GM23338 (cell line): ENCODE results near the gene ACBD3. TPM values are rescaled to one million over a fixed set of nuclear protein-coding genes. Genes with fewer than 3 reads are reported as not detected.

Experiments used
- ATAC-seq: fragments of 200-7000 bp; cut with Tn5 transposase; 3 replicates; pipeline ENCODE4 v1.9.1; 2020
- DNase-seq: peaks from one replicate; pipeline ENCODE4 v3.0.0-alpha.2; 2015; ENCODE audit warnings: low spot score
- H2AFZ ChIP-seq: fragments of 200-600 bp; sonication (generic); 2 replicates; pipeline ENCODE4 v1.8.0; 2016; ENCODE audit warnings: antibody characterized with exemption, mild to moderate bottlenecking, moderate library complexity
- H3F3A ChIP-seq: fragments of 200-600 bp; sonication (generic); replicated peaks from 2 replicates; pipeline ENCODE4 v1.8.0; 2017; ENCODE audit warnings: antibody characterized with exemption, mixed run types, low read depth
- H3K27ac ChIP-seq: fragments of 200-600 bp; sonication (generic); 2 replicates; pipeline ENCODE4 v1.6.1; 2016; ENCODE audit warnings: low read depth
- H3K27me3 ChIP-seq: fragments of 200-600 bp; sonication (generic); 2 replicates; pipeline ENCODE4 v1.8.0; 2016; ENCODE audit warnings: mild to moderate bottlenecking, mixed run types, moderate library complexity; ENCODE audit not compliant: insufficient read depth
- H3K36me3 ChIP-seq: fragments of 200-600 bp; sonication (generic); 2 replicates; pipeline ENCODE4 v1.8.0; 2016; ENCODE audit warnings: mild to moderate bottlenecking; ENCODE audit not compliant: insufficient read depth
- H3K4me1 ChIP-seq: fragments of 200-600 bp; sonication (generic); 2 replicates; pipeline ENCODE4 v1.8.0; 2016; ENCODE audit warnings: mild to moderate bottlenecking, moderate library complexity; ENCODE audit not compliant: insufficient read depth
- H3K4me2 ChIP-seq: fragments of 200-600 bp; sonication (generic); 2 replicates; pipeline ENCODE4 v1.7.1; 2017; ENCODE audit warnings: mixed run types
- H3K4me3 ChIP-seq: fragments of 200-600 bp; sonication (generic); 2 replicates; pipeline ENCODE4 v1.6.1; 2016; ENCODE audit warnings: mixed run types
- H3K79me2 ChIP-seq: fragments of 200-600 bp; sonication (generic); replicated peaks from 2 replicates; pipeline ENCODE4 v1.8.0; 2017; ENCODE audit warnings: mild to moderate bottlenecking; ENCODE audit not compliant: insufficient read depth
- H3K9me2 ChIP-seq: fragments of 200-600 bp; sonication (generic); 2 replicates; pipeline ENCODE4 v1.8.0; 2017; ENCODE audit not compliant: insufficient read depth
- H4K20me1 ChIP-seq: fragments of 200-600 bp; sonication (generic); replicated peaks from 2 replicates; pipeline ENCODE4 v1.8.0; 2017; ENCODE audit warnings: mild to moderate bottlenecking; ENCODE audit not compliant: insufficient read depth
- H3K27ac Mint-ChIP-seq: 2 replicates; pipeline ENCODE4 v1.8.0; 2020; ENCODE audit warnings: inconsistent platforms, mild to moderate bottlenecking, moderate library complexity, mixed read lengths
- H3K27me3 Mint-ChIP-seq: 3 replicates; pipeline ENCODE4 v1.8.0; 2022; ENCODE audit warnings: low read depth, mild to moderate bottlenecking, moderate library complexity, mixed read lengths, inconsistent platforms; ENCODE audit not compliant: insufficient read depth, poor library complexity
- H3K36me3 Mint-ChIP-seq: 3 replicates; pipeline ENCODE4 v1.8.0; 2021; ENCODE audit warnings: low read depth, mild to moderate bottlenecking, inconsistent platforms, moderate library complexity, mixed read lengths
- H3K4me1 Mint-ChIP-seq: 3 replicates; pipeline ENCODE4 v1.8.0; 2020; ENCODE audit warnings: mild to moderate bottlenecking, inconsistent platforms, mixed read lengths
- H3K4me3 Mint-ChIP-seq: 3 replicates; pipeline ENCODE4 v1.8.0; 2021; ENCODE audit warnings: moderate library complexity, mild to moderate bottlenecking, inconsistent platforms, mixed read lengths
- H3K9me3 Mint-ChIP-seq: 3 replicates; pipeline ENCODE4 v1.8.0; 2020; ENCODE audit warnings: moderate library complexity, mild to moderate bottlenecking, inconsistent platforms, mixed read lengths
- CREB1 ChIP-seq: fragments of 250-450 bp; sonication (Bioruptor Pico); IDR thresholded peaks from 2 replicates; pipeline ENCODE4 v1.5.0; 2020; ENCODE audit warnings: low read depth, mild to moderate bottlenecking, moderate library complexity
- CTCF ChIP-seq, 2 experiments: fragments of 200-600 bp in 1 of 2; sonication (generic) in 1 of 2; conservative IDR thresholded peaks; 2 replicates each; pipeline versions ENCODE4 v1.5.1 to v1.6.1; 2016 to 2017; ENCODE audit warnings: antibody characterized with exemption in 2 of 2, low read depth in 2 of 2, mild to moderate bottlenecking in 2 of 2, moderate library complexity in 1 of 2
- JUNB ChIP-seq: IDR thresholded peaks from one replicate; pipeline ENCODE4 v1.6.1; 2016; ENCODE audit warnings: antibody characterized with exemption; ENCODE audit not compliant: unreplicated experiment
- NANOG ChIP-seq: IDR thresholded peaks from 2 replicates; pipeline ENCODE4 v1.6.1; 2016; ENCODE audit warnings: antibody characterized with exemption, borderline replicate concordance
- POLR2AphosphoS5 ChIP-seq: IDR thresholded peaks from 2 replicates; pipeline ENCODE4 v1.6.1; 2016; ENCODE audit warnings: antibody characterized with exemption, low read depth
- ZNF114 ChIP-seq: fragments of 250-450 bp; sonication (Bioruptor Pico); IDR thresholded peaks from 2 replicates; pipeline ENCODE4 v1.5.0; 2020; ENCODE audit warnings: mild to moderate bottlenecking, moderate library complexity
- polyA plus RNA-seq: library from polyadenylated mRNA; unstranded; fragments of >200 nt; fragmentation: Nextera tagmentation; extraction: Ambion mirVana; gene quantifications from 2 replicates; pipeline ENCODE4 v1.2.1, GENCODE V29; 2016
- total RNA-seq: library from RNA; depleted of rRNA; stranded (reverse); fragments of >200 nt; shearing (Covaris generic); gene quantifications from 2 replicates; pipeline ENCODE4 v1.2.3, GENCODE V29; 2014
- TF ChIP-seq, protein P1 (sequence below): fragments of 250-450 bp; sonication (Bioruptor Pico); IDR thresholded peaks from 2 replicates; pipeline ENCODE4 v1.5.0; 2020; ENCODE audit warnings: mild to moderate bottlenecking, moderate library complexity

Gene ACBD3
- total and polyA plus RNA-seq, 2 experiments from 2014 or later, result 17.1 to 36.2 TPM

- H3K4me2 ChIP-seq, result peak overlapping the region; percentile 96
- no peak for ATAC-seq
- H3K9me3 Mint-ChIP-seq, result peaks cover 9% of the 10 kb centered on the region; the same call in 2 of the 3 replicates
- DNase-seq, result peak; percentile 71
- peak overlapping the region; percentile 70 for H3K4me3 Mint-ChIP-seq
- H2AFZ ChIP-seq, result peak overlapping the region; percentile 81
- H4K20me1 ChIP-seq, result no peaks in the 10 kb centered on the region
- no peaks in the 10 kb centered on the region for H3K36me3 ChIP-seq
- H3K27me3 ChIP-seq, result peaks cover 17% of the 10 kb centered on the region
- H3K36me3 Mint-ChIP-seq, result peaks cover 3% of the 10 kb centered on the region; the same call in 1 of the 3 replicates
- peak overlapping the region; percentile 86 for H3K4me3 ChIP-seq
- peaks cover 37% of the 10 kb centered on the region for H3K4me1 Mint-ChIP-seq
- TF ChIP-seq, protein P1, sequence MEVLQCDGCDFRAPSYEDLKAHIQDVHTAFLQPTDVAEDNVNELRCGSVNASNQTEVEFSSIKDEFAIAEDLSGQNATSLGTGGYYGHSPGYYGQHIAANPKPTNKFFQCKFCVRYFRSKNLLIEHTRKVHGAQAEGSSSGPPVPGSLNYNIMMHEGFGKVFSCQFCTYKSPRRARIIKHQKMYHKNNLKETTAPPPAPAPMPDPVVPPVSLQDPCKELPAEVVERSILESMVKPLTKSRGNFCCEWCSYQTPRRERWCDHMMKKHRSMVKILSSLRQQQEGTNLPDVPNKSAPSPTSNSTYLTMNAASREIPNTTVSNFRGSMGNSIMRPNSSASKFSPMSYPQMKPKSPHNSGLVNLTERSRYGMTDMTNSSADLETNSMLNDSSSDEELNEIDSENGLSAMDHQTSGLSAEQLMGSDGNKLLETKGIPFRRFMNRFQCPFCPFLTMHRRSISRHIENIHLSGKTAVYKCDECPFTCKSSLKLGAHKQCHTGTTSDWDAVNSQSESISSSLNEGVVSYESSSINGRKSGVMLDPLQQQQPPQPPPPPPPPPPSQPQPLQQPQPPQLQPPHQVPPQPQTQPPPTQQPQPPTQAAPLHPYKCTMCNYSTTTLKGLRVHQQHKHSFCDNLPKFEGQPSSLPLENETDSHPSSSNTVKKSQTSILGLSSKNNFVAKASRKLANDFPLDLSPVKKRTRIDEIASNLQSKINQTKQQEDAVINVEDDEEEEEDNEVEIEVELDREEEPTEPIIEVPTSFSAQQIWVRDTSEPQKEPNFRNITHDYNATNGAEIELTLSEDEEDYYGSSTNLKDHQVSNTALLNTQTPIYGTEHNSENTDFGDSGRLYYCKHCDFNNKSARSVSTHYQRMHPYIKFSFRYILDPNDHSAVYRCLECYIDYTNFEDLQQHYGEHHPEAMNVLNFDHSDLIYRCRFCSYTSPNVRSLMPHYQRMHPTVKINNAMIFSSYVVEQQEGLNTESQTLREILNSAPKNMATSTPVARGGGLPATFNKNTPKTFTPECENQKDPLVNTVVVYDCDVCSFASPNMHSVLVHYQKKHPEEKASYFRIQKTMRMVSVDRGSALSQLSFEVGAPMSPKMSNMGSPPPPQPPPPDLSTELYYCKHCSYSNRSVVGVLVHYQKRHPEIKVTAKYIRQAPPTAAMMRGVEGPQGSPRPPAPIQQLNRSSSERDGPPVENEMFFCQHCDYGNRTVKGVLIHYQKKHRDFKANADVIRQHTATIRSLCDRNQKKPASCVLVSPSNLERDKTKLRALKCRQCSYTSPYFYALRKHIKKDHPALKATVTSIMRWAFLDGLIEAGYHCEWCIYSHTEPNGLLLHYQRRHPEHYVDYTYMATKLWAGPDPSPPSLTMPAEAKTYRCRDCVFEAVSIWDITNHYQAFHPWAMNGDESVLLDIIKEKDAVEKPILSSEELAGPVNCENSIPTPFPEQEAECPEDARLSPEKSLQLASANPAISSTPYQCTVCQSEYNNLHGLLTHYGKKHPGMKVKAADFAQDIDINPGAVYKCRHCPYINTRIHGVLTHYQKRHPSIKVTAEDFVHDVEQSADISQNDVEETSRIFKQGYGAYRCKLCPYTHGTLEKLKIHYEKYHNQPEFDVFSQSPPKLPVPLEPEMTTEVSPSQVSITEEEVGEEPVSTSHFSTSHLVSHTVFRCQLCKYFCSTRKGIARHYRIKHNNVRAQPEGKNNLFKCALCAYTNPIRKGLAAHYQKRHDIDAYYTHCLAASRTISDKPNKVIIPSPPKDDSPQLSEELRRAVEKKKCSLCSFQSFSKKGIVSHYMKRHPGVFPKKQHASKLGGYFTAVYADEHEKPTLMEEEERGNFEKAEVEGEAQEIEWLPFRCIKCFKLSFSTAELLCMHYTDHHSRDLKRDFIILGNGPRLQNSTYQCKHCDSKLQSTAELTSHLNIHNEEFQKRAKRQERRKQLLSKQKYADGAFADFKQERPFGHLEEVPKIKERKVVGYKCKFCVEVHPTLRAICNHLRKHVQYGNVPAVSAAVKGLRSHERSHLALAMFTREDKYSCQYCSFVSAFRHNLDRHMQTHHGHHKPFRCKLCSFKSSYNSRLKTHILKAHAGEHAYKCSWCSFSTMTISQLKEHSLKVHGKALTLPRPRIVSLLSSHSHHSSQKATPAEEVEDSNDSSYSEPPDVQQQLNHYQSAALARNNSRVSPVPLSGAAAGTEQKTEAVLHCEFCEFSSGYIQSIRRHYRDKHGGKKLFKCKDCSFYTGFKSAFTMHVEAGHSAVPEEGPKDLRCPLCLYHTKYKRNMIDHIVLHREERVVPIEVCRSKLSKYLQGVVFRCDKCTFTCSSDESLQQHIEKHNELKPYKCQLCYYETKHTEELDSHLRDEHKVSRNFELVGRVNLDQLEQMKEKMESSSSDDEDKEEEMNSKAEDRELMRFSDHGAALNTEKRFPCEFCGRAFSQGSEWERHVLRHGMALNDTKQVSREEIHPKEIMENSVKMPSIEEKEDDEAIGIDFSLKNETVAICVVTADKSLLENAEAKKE (CRISPR knock-in tag), result 0 out of 2 replicates have a peak, but pooled peaks have one; percentile 29
- TF ChIP-seq ZNF114 (CRISPR knock-in tag) (no peak), CREB1 (CRISPR knock-in tag) (no peak), CTCF (conservative IDR thresholded peaks at IDR 0.05; ENCODE audit: low read depth in 2 of 2) (no peak), POLR2AphosphoS5 (peak; percentile 25; the same call in 1 of the 2 replicates), JUNB (no peak), NANOG (no peak)
- peaks cover 18% of the 10 kb centered on the region for H3K27me3 Mint-ChIP-seq
- H3K27ac Mint-ChIP-seq, result no peak overlapping the region
- no peaks in the 10 kb centered on the region for H3K9me2 ChIP-seq
- H3K27ac ChIP-seq, result peak overlapping the region; percentile 36; the same call in 1 of the 2 replicates
- peaks cover 46% of the 10 kb centered on the region for H3K4me1 ChIP-seq
- H3F3A ChIP-seq, result peaks cover 35% of the 10 kb centered on the region
- H3K79me2 ChIP-seq, result no peaks in the 10 kb centered on the region
Observed at GRCh38 chr1:226111098-226111882, 75.3 kb downstream of the ACBD3 start.
